Stimulated activated CD4-positive, alpha-beta T cell treated with anti-CD3 and anti-CD28 coated beads, Interleukin-15, amount 100 ng/mL, for 48 hours (primary cell): Measurements from ENCODE around the gene CACNA2D3.

Experiments
- DNase-seq, 2 donors: peaks; one replicate each; pipeline ENCODE4 v3.0.0-alpha.2; 2020; ENCODE audit warnings: low read depth in 2 of 2

CACNA2D3 gene

GRCh38 chr3:54530944-54531343, 408.6 kb downstream of the CACNA2D3 start:
- no peak for DNase-seq

DNA sequence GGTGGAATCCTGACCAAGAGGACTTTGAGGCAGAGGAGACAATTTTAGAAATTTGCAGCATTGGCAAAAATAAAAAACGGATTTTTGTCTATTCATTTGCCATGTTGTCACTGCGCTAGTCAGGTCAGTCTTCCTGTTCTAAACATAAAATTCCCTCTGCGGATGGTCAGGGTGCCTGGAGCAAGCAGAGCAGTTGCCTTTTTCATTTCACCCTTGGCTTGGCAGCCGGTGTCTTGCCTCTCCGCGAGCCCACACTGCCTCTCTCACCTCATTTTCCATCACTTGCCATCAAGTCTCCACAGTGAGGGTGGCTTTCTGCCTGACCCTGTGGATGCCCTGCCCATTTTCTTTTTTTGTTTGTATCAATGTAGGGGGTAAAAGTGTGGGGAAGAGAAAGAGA, 409.4 kb downstream of the CACNA2D3 start:
- DNase-seq: no peak

GRCh38 chr3:54533856-54534255, 411.5 kb downstream of the CACNA2D3 start:
- DNase-seq: no peak

DNA sequence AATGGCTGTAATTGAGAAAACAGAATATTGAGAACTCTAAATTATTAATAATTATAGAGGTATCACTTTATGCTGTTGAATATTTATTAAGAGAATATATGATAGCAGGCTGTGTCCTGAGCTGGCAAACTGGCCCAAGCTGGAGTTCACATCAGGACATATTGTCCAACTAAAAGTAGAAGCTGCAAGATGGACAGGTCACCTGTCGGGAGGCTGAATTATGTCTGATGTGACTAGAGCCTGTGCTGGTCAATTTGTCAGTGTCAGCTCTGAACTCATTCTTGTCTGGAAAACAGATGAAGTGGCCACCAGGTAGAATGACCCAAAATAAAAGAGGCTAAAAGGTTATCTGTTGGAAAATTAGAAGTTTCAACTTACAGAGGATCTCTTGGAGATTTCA, 413.3 kb downstream of the CACNA2D3 start:
- no peak for DNase-seq

DNA sequence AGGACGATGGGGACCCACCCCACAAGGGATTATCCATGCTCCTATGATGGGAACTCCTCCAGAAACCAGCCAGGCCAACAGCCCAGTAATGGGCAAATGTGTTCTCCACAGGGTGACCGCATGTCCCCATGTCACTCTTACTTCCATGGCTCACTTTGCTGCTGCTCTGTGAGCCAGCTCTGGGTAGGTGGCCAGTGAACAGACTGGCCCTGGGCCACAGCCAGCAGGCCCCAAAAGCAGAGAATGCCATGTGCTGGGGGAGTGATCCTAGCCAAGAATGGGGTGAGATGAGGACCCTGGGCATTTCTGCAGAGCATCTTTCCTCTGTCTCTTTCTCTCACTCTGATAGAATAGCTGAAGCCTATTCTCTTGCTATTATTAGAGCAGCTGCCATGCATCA, 414.1 kb downstream of the CACNA2D3 start:
- no peak for DNase-seq

- DNase-seq: no peak
Observed at GRCh38 chr3:54537506-54537905, 415.2 kb downstream of the CACNA2D3 start.

DNA sequence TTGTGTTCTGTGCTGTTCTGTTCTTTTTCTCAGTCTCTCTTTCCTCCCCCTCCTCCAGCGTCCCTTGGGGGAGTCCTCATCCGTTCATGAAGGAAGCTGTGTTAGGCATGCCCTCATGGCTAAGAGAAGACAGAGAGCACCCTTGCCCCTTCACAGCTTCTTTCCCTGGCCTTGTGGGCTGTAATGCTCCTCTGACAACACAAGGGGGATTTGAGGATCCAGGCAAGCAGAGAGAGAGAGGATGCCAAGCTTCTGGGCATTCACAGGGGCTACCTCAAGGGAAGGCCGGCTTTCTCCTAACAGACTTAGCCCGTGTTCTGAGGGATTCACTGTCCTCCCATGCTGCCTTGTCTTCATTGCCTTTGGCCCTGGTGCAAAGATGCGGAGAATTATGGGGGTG, 416.0 kb downstream of the CACNA2D3 start:
- DNase-seq: no peak

DNA sequence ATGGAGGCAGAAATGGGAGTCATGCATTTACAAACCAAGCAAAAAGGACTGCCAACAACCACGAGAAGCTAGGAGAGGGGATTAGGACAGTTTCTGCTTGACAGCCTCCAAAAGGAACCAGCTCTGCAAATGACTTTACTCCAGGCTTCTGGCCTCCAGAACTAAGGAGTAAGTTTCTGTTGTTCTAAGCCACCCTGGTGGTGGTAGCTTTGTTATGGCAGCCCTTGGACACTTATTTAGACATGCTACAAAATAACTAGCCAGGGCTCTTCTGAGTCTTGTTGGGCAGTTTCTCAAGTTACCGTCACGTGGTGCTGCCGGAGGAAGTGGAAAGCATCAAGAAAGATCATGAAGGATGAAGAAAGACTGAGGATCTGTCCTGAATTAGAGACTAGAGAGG, 419.0 kb downstream of the CACNA2D3 start:
- DNase-seq: no peak

GRCh38 chr3:54543446-54543845, 421.1 kb downstream of the CACNA2D3 start:
- no peak for DNase-seq

GRCh38 chr3:54547051-54547450, 424.7 kb downstream of the CACNA2D3 start:
- DNase-seq: no peak

DNA sequence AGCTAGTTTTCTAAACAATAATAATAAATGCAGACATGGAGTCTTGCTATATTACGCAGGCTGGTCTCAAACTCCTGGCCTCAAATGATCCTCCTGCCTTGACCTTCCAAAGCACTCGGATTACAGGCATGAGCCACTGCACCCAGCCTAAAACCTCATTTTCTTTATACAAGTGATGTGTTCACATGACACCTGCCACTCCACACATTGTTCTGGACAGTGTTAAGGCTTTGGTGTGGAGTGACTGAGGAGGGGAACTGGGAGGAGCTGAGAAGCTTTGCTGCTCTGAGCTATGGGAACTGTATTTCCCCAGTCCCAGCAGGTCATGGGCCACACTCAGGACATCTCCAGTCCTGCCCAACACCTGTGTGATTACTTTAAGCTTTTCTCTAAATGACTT, 425.5 kb downstream of the CACNA2D3 start:
- no peak for DNase-seq

DNA sequence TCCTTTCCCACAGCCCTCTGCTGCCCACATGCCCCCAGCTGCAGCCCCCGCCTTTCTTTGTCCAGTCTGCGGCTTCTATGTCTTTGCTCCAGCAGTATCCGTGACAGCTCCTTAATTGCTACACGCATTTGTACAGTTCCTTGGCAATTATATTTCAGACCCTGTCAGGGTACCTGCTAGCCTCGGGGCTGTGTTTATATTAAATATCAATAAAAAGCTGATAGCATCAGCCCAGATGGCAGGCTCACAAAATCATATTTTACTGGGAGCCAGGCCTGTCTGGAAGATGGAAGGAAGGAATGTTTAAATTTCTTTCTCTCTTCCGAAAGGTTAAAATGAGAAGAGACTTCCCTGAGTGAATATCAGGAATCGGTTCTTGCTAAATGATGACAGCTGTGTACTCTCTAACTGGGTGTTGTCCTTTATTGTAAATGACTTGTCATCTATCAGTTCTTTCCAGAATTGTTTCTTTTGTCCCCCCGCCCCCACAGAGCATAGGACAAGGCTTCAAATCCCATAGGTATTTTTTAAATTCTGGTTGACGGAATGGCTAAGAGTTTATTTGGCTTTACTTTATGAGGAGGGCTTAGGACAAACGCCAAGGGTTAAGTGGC, 427.4 kb downstream of the CACNA2D3 start:
- no peak for DNase-seq

DNA sequence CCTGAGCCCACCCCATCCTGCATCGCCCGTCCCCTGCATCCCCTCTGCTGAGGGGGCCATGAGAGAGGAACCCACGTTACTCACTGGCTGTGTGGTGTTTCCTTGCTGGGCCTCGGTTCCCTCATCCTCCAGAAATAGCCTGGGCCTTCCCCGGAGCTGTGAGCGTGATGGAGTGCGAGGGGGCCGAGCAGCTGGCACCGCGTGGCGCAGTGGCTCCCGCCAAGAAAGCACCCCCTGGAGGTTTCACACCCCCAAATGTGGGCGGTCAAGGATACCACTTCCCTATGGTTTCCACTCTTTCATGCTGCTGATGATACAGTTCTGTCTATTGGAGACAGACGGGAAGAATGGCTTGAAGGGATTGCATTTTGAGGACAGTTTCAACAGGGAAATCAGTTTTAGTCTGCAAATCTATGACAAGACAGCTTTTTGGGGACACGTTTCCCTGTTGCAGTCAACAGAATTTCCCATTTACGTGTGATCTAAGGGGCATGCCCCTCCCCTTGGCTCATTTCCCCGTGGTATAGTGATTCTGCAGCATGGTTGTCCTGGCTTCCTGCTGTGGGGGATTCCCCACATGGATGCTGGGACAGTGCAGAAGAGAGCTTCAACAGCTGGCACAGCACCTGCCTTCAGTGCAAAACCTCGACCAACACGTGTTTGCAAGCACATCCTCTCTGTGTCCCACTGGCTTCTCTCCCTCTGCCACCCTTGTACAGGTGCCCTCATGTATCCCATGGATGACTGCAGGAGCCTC, 428.0 kb downstream of the CACNA2D3 start:
- DNase-seq: no peak

- DNase-seq: no peak
Observed at GRCh38 chr3:54556630-54557029, 434.3 kb downstream of the CACNA2D3 start.

DNA sequence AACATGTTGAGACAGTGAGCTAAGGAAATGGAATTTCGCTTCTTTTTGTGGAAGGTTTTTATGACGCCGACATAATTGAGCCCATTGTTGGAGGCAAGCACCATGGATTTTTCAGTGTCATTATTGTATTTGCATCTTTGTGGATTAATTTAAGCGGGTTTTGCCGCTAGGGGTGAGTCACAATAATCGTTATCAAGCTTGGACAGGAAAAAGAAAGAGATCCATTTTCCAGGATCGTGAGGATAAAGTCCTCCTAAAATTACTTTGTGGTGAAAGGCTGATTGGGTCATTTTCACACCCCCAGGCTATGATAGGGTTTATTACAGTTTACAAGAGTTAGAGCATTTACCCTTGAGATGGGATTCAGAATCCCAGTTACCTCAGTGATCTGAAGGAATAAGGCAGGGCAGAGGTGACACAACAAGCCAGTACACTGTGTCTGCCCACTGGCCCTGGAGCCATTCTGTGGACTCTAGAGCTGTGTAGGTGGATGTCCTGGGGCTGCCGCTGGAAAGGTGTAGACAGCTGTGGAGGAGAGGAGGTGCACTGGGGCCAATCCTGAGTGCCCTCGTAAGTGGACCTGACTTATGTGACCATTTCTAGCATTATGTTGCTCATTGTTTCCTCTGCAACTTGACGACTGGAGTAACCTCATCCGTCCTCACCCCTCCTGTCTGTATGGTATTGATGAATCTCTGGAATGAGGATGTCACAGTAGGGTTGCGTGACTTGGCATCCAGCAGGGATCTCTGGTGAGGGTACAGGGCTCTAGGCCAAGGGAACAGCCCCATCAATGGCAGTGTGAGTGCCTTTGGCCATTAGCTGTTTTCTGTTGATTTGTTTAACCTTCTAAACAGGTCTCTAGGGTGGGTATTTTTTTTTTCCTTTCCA, 435.4 kb downstream of the CACNA2D3 start:
- DNase-seq: no peak

DNA sequence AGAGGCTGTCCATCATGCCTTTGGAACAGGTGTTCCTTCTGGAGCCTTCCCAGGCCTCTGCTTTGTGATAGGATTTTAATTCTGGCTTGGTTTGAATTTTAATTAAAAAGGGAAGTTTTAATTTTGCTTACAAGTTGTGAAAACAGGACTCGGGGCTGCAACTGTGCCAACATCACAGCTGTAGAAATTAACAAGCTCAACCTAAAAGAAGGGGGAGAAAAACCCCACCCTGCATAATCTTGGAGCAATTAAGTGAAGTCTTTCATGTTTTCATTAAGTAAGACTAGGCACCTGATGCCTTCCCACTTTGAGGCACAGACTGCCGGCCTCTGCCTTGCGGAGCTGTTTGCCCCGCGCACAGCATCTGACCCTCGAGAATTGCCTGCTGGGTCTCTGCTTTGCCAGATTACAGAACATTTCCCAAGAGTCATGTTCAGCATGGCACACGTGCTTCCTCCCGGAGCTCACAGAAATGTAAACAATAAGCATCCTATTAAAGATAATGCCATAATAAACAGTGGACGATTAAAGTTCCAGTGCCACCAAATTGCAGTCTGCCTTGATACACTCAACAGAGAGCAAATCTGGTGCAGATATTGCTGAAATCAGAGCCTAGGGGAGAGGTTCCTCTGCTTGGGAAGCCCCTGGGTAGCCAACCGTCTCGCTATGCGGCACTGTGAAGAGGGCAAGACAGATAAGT, 441.3 kb downstream of the CACNA2D3 start:
- DNase-seq: no peak

DNA sequence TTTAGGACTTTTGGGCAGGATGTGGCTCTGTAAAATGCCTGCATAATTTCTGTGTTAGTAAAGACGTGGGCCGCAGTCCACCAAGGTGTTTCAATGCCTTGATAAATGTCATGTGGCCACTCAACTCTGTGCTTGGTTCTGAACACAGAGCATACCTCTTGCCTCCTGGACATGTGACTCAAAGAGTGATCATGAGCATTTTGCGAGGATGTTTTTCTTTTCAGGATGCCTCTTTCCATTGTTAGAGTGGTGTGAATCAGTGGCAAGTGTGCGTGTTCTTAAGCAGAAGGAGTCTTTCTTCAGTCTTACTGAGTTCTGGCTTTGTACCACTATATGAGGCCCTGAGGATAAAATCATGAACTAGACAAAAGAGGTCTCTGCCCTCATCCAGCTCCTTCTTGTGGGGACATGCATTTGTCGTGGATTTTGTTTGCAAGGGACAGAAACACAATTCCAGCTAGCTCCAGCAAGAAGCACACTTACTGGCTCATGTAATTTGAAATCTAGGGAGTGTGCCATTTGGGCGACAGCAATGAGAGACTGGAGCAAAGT, 442.1 kb downstream of the CACNA2D3 start:
- DNase-seq: no peak

GRCh38 chr3:54565956-54566355, 443.6 kb downstream of the CACNA2D3 start:
- no peak for DNase-seq

DNA sequence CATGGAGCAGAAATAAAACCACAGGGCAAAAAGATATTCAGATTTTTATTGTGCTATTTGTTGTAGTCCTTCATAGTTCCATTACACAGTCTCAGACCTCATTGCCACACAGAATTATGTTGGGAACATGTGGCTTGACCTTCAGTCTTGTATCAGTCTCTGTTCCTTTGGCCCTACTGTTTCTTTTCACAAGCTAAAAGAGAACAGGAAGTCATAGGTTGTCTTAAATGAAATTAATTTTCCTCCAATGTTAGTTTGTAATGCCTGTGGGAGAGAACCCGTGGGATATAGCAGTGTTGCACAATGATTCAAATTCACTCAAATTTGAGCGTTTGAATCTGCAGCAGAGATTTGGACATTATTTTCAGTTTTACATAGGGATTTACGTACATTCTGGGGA, 445.6 kb downstream of the CACNA2D3 start:
- DNase-seq: no peak

DNA sequence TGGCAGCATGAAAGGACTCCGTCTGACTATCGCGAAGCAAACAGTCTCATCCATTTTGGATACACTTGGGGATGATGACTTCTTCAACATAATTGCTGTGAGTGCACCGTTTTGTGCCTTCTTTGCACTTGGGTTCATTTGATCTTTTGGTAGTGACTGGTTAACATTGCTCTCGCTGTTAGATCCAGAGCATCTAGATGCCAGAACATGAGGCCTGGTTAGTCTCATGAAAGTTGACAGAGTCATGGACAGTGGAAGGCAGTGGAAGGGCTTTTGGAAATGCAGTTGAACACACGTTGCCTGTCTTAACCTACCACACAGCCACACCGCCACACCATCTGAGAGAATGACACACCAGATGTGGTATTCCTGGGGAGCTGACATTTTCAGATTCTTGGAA, 447.7 kb downstream of the CACNA2D3 start:
- no peak for DNase-seq

- DNase-seq: no peak
Observed at GRCh38 chr3:54572197-54572895, 450.0 kb downstream of the CACNA2D3 start.
